ENCODE data around the gene CYSTM1. TPM values are rescaled to one million over a fixed set of nuclear protein-coding genes. Genes with fewer than 3 reads are reported as not detected.
A peak's percentile ranks its signal among the peaks of the same experiment; 100 is the strongest.

Gene CYSTM1
- total and polyA plus RNA-seq, 8 donors, result 28.4 to 90.4 (median 35.1) TPM

GRCh38 chr5:140189253-140189652 is 14.3 kb downstream of the CYSTM1 start:
- no peak for ATAC-seq
- intact Hi-C loops (cut with DNase I), result no loop called here
- Histone ChIP-seq H3K9me3 (no peaks in the 10 kb centered on the region), H3K4me3 (no peak overlapping the region), H3K27me3 (no peaks in the 10 kb centered on the region), H3K36me3 (no peaks in the 10 kb centered on the region), H3K4me1 (peaks cover 0 to 16% of the 10 kb centered on the region in 2 donors), H3K27ac (no peak overlapping the region)
- DNase-seq, result no peak
- TF ChIP-seq, protein P1, sequence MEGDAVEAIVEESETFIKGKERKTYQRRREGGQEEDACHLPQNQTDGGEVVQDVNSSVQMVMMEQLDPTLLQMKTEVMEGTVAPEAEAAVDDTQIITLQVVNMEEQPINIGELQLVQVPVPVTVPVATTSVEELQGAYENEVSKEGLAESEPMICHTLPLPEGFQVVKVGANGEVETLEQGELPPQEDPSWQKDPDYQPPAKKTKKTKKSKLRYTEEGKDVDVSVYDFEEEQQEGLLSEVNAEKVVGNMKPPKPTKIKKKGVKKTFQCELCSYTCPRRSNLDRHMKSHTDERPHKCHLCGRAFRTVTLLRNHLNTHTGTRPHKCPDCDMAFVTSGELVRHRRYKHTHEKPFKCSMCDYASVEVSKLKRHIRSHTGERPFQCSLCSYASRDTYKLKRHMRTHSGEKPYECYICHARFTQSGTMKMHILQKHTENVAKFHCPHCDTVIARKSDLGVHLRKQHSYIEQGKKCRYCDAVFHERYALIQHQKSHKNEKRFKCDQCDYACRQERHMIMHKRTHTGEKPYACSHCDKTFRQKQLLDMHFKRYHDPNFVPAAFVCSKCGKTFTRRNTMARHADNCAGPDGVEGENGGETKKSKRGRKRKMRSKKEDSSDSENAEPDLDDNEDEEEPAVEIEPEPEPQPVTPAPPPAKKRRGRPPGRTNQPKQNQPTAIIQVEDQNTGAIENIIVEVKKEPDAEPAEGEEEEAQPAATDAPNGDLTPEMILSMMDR (IDR thresholded peaks at IDR 0.05), result no peak

DNA sequence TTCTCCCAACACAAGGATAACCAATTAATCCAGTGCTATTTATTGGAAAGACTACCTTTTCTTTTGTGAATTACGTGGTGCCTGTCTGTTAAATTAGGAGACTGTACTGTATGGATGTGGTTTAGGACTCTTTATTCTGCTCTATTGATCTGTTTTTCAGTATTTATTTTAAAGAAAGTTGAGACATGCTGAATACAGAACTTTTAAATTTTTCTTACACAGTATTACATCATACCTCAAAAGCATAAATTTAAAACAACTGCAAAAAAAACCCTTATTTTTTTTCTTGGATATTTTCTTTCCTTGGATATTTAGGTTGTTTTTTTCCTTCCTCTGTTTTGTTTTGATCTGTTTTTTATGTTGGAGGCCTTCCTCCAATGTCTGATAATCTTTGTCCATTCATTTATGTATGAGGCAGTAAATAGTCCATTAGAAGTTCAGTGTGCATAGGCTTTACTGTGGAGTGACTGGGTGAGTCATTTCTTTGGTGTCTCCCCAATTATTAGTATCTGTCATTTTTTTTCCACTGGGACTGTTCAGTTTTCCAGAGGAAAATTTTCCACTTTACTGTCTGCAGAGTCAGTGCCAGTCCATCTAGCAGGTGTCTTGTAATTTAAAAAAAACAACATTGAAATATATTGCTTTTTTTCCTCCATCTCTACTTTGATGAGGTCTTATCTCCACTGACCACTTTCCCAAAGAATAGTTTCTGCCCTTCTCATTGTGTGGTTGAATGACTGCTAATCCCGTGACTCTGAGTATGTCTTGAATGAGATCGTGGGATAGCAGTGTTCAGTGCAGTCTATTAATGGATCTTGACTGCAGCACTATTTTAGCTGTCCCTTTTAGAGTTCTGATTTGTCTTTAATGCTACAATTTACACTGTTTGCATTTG is 15.2 kb downstream of the CYSTM1 start:
- no peak overlapping the region for H3K27ac ChIP-seq
- H3K9me3 ChIP-seq, result no peaks in the 10 kb centered on the region
- peaks cover 0 to 7% of the 10 kb centered on the region in 2 donors for H3K36me3 ChIP-seq
- DNase-seq, result no peak
- peak; percentile 69 for ATAC-seq
- no peak overlapping the region for H3K4me3 ChIP-seq
- peaks cover 0 to 16% of the 10 kb centered on the region in 2 donors for H3K4me1 ChIP-seq
- TF ChIP-seq, protein P1 (IDR thresholded peaks at IDR 0.05), result no peak
- intact Hi-C loops (cut with DNase I), result no loop called here
- no peaks in the 10 kb centered on the region for H3K27me3 ChIP-seq

DNA sequence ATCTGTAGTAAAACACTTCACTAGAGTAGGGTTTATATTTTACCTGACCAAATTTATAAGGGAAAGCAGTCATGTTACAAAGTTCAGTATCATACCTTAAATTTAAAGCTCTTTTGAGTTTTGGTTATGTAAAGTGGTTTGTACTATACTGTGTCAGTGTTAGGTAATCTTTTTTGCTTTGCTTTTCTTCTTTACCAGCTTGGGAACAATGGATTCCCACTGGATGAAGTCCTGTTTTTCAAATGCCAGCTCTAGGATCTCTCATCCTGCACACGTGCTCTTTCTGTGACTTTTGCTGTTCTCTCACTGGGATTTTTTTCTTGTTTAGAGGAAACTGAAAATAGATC is 15.9 kb downstream of the CYSTM1 start:
- ATAC-seq (no peak), DNase-seq (no peak)
- Histone ChIP-seq H3K36me3 (peaks cover 0 to 7% of the 10 kb centered on the region in 2 donors), H3K27ac (no peak overlapping the region), H3K4me1 (peaks cover 0 to 18% of the 10 kb centered on the region in 2 donors), H3K4me3 (no peak overlapping the region), H3K9me3 (no peaks in the 10 kb centered on the region), H3K27me3 (no peaks in the 10 kb centered on the region)
- TF ChIP-seq, protein P1 (IDR thresholded peaks at IDR 0.05), result no peak
- intact Hi-C loops (cut with DNase I), result no loop called here

DNA sequence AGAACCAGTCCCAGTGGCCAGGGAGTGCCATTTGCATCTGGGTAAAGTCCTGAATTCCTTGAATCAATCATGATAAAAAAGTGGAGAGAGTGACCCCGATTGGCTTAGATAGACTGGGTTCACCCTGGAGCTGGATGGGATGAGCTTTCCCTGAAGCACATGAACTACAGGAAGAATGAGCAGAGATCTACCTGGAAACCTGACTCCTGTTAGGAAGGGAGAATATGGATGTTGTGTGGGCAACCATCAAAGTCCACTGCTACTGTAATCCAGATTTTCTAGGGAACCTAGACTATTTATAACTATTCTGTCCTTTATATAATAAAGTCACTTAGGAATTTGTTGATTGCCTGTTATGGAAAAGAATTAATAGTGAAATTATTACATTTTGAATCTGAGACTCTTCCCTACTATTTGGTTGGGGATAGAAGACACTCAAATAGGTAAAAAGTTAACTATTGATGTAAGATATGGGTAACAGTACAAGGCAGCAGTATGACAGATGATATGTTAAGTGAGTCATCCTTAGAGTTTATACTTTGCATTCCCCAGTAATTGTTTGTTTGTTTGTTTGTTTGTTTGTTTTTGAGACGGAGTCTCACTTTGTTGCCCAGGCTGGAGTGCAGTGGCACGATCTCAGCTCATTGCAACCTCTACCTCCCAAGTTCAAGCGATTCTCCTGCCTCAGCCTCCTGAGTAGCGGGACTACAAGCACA is 17.9 kb downstream of the CYSTM1 start:
- intact Hi-C loops (cut with DNase I), result no loop called here
- DNase-seq (no peak), ATAC-seq (no peak)
- H3K4me3 ChIP-seq, result no peak overlapping the region
- no peaks in the 10 kb centered on the region for H3K9me3 ChIP-seq
- TF ChIP-seq, protein P1 (IDR thresholded peaks at IDR 0.05), result no peak
- H3K27ac ChIP-seq, result no peak overlapping the region
- peaks cover 0 to 7% of the 10 kb centered on the region in 2 donors for H3K36me3 ChIP-seq
- H3K27me3 ChIP-seq, result no peaks in the 10 kb centered on the region
- peaks cover 0 to 28% of the 10 kb centered on the region in 2 donors for H3K4me1 ChIP-seq

GRCh38 chr5:140194662-140195061 is 19.7 kb downstream of the CYSTM1 start:
- ATAC-seq, result no peak
- TF ChIP-seq, protein P1 (IDR thresholded peaks at IDR 0.05), result no peak

More at GRCh38 chr5:140194662-140195061, 19.7 kb downstream of the CYSTM1 start:
- peaks cover 0 to 7% of the 10 kb centered on the region in 2 donors for H3K36me3 ChIP-seq
- H3K9me3 ChIP-seq, result no peaks in the 10 kb centered on the region
- H3K4me3 ChIP-seq, result no peak overlapping the region
- H3K27ac ChIP-seq, result no peak overlapping the region
- peaks cover 0 to 34% of the 10 kb centered on the region in 2 donors for H3K4me1 ChIP-seq
- intact Hi-C loops (cut with DNase I), result no loop called here
- DNase-seq, result no peak
- H3K27me3 ChIP-seq, result no peaks in the 10 kb centered on the region

Data from left lung (tissue), 10 donors.